SK-N-SH treated with all-trans-retinoic acid at 6 μM for 48 hours (cell line): Measurements from ENCODE around the gene SMCP.

Experiments
- ATAC-seq: fragments of 200-7000 bp; cut with Tn5 transposase; 3 replicates; pipeline ENCODE4 v1.9.1; 2020; ENCODE audit warnings: mild to moderate bottlenecking, moderate library complexity
- BACH2 ChIP-seq: fragments of 250-450 bp; sonication (Bioruptor Pico); IDR thresholded peaks from 2 replicates; pipeline ENCODE4 v1.9.0; 2021; ENCODE audit warnings: mild to moderate bottlenecking, borderline replicate concordance
- ESRRG ChIP-seq: fragments of 250-450 bp; sonication (Bioruptor Pico); IDR thresholded peaks from 2 replicates; pipeline ENCODE4 v1.6.1; 2021; ENCODE audit warnings: mild to moderate bottlenecking
- ISL1 ChIP-seq: fragments of 250-450 bp; sonication (Bioruptor Pico); IDR thresholded peaks from 2 replicates; pipeline ENCODE4 v2.1.2; 2022; ENCODE audit warnings: mild to moderate bottlenecking, moderate library complexity
- OSR1 ChIP-seq: fragments of 250-450 bp; sonication (Bioruptor Pico); IDR thresholded peaks from 2 replicates; pipeline ENCODE4 v1.8.0; 2022; ENCODE audit warnings: moderate library complexity, mild to moderate bottlenecking, inconsistent platforms
- PATZ1 ChIP-seq: fragments of 250-450 bp; sonication (Bioruptor Pico); IDR thresholded peaks from 2 replicates; pipeline ENCODE4 v1.8.0; 2020; ENCODE audit warnings: mild to moderate bottlenecking, moderate library complexity, borderline replicate concordance
- RARB ChIP-seq: fragments of 250-450 bp; sonication (Bioruptor Pico); IDR thresholded peaks from 2 replicates; pipeline ENCODE4 v1.8.0; 2021; ENCODE audit warnings: mild to moderate bottlenecking, moderate library complexity
- SNAI2 ChIP-seq: fragments of 250-450 bp; sonication (Bioruptor Pico); IDR thresholded peaks from 2 replicates; pipeline ENCODE4 v1.5.0; 2020; ENCODE audit warnings: mild to moderate bottlenecking, moderate library complexity
- TOX ChIP-seq: fragments of 250-450 bp; sonication (Bioruptor Pico); IDR thresholded peaks from 2 replicates; pipeline ENCODE4 v1.8.0; 2021; ENCODE audit warnings: mild to moderate bottlenecking, moderate library complexity, borderline replicate concordance
- ZC3H10 ChIP-seq: fragments of 250-450 bp; sonication (Bioruptor Pico); IDR thresholded peaks from 2 replicates; pipeline ENCODE4 v1.5.1; 2021; ENCODE audit warnings: mild to moderate bottlenecking, moderate library complexity
- ZFP3 ChIP-seq: fragments of 250-450 bp; sonication (Bioruptor Pico); IDR thresholded peaks from 2 replicates; pipeline ENCODE4 v1.5.0; 2020; ENCODE audit warnings: mild to moderate bottlenecking, moderate library complexity
- ZFP30 ChIP-seq: fragments of 450-650 bp; formaldehyde crosslinking; IDR thresholded peaks from 2 replicates; pipeline ENCODE4 v1.5.0; 2022; ENCODE audit warnings: mild to moderate bottlenecking, moderate library complexity
- ZNF70 ChIP-seq: fragments of 450-650 bp; formaldehyde crosslinking; IDR thresholded peaks from 2 replicates; pipeline ENCODE4 v1.5.0; 2020; ENCODE audit warnings: mild to moderate bottlenecking, moderate library complexity
- TF ChIP-seq, protein P1 (sequence below): fragments of 250-450 bp; sonication (Bioruptor Pico); IDR thresholded peaks from 2 replicates; pipeline ENCODE4 v1.5.1; 2021; ENCODE audit warnings: mild to moderate bottlenecking, moderate library complexity
- TF ChIP-seq, protein P2 (sequence below): fragments of 250-450 bp; sonication (Bioruptor Pico); IDR thresholded peaks from 2 replicates; pipeline ENCODE4 v1.8.0; 2021; ENCODE audit warnings: low read depth, mild to moderate bottlenecking, moderate library complexity, borderline replicate concordance
- TF ChIP-seq, protein P3 (sequence below): fragments of 250-450 bp; sonication (Bioruptor Pico); IDR thresholded peaks from 2 replicates; pipeline ENCODE4 v1.5.0; 2020; ENCODE audit warnings: mild to moderate bottlenecking, moderate library complexity

SMCP gene

DNA sequence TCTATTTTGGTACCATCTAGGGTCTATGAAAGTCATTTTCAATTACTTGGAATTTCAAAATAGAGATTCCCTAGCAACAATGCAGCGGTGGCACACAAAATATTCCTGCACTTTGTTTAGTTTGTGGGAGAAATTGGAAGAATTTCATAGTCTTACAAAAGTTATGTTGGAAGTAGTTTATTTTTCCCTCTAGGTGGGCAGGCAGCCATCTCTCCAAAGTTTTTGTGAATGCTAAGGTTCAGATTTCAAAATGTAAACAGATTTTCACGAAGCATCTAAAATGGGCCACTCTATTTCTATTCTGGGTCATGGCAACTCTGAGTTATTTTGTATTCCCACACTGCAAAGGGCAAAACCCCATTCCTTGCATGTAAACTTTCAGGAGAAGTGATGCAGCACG lies 8.0 kb downstream of the SMCP start (continued):
- TF ChIP-seq, protein P1, sequence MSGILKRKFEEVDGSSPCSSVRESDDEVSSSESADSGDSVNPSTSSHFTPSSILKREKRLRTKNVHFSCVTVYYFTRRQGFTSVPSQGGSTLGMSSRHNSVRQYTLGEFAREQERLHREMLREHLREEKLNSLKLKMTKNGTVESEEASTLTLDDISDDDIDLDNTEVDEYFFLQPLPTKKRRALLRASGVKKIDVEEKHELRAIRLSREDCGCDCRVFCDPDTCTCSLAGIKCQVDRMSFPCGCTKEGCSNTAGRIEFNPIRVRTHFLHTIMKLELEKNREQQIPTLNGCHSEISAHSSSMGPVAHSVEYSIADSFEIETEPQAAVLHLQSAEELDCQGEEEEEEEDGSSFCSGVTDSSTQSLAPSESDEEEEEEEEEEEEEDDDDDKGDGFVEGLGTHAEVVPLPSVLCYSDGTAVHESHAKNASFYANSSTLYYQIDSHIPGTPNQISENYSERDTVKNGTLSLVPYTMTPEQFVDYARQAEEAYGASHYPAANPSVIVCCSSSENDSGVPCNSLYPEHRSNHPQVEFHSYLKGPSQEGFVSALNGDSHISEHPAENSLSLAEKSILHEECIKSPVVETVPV (CRISPR knock-in tag): no peak
- no peak for TF ChIP-seq ZFP3 (CRISPR knock-in tag)

DNA sequence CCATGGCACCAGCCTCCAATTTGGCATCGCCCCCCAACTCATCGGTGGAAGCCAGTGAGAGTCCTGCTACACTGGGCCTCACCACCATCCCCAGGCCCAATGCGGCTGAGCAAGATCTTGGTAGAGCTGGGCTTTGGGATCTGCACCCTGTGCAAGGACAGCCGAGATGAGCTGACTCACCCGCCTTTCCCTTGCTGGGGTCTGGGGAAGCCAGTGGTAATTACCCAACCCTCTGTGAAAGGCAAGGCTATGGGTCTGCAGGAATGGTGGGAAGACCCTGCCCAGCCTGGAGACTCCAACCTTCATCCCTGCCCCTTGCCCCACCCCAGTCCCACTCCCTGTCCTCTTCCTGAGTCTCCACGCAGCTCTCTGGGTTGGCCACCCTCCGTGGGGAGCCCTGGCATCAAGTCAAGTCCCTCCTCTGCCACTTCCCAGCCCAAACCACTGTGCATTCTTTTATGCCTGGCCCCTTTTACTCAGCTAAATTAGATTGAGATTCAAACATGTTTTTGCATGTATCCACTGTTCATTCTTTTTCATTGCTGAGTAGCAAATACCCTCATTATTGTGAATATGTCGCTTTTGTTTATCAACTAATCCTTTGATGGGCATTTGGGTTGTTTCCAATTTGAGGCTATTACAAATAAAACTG lies 8.8 kb downstream of the SMCP start:
- peak; percentile 33; the same call in 2 of the 3 replicates for ATAC-seq
- no peak for TF ChIP-seq ZFP30
- TF ChIP-seq ZFP3 (CRISPR knock-in tag): no peak
- TF ChIP-seq, protein P2, sequence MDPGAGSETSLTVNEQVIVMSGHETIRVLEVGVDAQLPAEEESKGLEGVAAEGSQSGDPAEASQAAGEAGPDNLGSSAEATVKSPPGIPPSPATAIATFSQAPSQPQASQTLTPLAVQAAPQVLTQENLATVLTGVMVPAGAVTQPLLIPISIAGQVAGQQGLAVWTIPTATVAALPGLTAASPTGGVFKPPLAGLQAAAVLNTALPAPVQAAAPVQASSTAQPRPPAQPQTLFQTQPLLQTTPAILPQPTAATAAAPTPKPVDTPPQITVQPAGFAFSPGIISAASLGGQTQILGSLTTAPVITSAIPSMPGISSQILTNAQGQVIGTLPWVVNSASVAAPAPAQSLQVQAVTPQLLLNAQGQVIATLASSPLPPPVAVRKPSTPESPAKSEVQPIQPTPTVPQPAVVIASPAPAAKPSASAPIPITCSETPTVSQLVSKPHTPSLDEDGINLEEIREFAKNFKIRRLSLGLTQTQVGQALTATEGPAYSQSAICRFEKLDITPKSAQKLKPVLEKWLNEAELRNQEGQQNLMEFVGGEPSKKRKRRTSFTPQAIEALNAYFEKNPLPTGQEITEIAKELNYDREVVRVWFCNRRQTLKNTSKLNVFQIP: no peak
- no peak for TF ChIP-seq ESRRG (CRISPR knock-in tag)
- no peak for TF ChIP-seq ISL1 (CRISPR knock-in tag)
- TF ChIP-seq RARB (CRISPR knock-in tag): no peak
- no peak for TF ChIP-seq BACH2 (CRISPR knock-in tag)
- TF ChIP-seq, all 23 proteins: peak for 0

GRCh38 chr1:152888126-152888525 lies 10.0 kb downstream of the SMCP start:
- ATAC-seq: no peak
- no peak for TF ChIP-seq ISL1 (CRISPR knock-in tag)

DNA sequence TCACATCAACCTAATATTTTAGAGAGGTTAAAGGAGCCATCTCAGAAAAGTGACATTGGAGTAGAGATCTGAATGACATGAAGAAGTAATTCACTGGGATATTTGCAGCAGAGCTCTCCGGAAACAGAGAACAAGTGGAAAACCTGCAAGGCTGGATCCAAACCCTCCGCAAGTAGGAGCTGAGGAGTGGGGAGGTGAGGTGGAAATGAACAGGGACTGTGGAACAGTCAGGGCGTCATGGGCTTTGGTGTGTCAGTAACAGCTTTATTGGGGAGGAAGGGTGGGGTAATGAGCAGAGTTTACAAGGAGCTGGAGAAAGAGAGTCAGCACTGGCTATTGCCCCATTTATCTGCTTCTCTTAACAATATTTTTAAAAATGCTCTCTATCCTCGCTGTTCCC lies 20.9 kb downstream of the SMCP start:
- TF ChIP-seq, protein P3, sequence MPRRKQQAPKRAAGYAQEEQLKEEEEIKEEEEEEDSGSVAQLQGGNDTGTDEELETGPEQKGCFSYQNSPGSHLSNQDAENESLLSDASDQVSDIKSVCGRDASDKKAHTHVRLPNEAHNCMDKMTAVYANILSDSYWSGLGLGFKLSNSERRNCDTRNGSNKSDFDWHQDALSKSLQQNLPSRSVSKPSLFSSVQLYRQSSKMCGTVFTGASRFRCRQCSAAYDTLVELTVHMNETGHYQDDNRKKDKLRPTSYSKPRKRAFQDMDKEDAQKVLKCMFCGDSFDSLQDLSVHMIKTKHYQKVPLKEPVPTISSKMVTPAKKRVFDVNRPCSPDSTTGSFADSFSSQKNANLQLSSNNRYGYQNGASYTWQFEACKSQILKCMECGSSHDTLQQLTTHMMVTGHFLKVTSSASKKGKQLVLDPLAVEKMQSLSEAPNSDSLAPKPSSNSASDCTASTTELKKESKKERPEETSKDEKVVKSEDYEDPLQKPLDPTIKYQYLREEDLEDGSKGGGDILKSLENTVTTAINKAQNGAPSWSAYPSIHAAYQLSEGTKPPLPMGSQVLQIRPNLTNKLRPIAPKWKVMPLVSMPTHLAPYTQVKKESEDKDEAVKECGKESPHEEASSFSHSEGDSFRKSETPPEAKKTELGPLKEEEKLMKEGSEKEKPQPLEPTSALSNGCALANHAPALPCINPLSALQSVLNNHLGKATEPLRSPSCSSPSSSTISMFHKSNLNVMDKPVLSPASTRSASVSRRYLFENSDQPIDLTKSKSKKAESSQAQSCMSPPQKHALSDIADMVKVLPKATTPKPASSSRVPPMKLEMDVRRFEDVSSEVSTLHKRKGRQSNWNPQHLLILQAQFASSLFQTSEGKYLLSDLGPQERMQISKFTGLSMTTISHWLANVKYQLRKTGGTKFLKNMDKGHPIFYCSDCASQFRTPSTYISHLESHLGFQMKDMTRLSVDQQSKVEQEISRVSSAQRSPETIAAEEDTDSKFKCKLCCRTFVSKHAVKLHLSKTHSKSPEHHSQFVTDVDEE (CRISPR knock-in tag): no peak
- no peak for TF ChIP-seq TOX (CRISPR knock-in tag)
- ATAC-seq: no peak

DNA sequence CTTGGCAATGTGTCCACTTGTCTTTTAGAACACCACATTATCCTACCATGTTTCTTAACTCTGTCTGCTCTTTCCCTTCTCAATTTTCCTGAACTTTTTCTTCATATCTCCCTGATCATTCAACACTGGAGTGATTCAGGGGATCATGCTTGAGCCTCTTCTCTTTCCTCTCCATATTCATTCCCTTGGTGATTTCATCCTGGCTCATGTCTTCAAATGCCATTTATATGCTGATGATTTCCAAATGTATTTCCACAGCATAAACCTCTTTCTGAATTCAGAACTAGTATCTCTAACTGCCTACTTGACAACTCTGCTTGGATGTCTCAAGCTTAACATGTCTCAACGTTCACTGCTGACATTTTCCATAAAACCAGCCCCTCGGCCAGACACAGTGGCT lies 21.8 kb downstream of the SMCP start:
- ATAC-seq: no peak
- TF ChIP-seq, protein P3 (CRISPR knock-in tag): no peak
- TF ChIP-seq BACH2 (CRISPR knock-in tag) (no peak), ZFP3 (CRISPR knock-in tag) (no peak)

DNA sequence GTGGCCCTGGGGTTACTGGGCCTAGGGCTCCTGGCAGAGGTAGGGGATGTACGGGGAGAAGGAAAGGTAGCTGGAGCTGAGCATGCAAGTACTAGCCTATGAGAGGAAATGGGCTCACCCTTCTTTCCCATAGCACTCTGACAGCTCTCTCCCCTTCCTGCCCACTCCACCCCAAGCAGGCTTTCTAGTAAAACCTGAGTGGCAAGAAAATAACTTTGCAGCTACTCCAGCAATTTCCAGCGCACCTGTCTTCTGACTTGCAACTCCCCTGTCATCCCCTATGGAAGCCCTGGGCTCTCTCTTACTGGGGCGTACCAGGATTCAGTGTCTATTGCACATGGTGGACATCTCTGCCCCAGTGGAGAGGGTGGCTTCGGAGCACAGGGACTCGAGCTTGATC lies 23.5 kb downstream of the SMCP start:
- ATAC-seq: no peak
- TF ChIP-seq ZC3H10 (no peak), TOX (CRISPR knock-in tag) (no peak), PATZ1 (CRISPR knock-in tag) (no peak), ZNF70 (CRISPR knock-in tag) (no peak), OSR1 (CRISPR knock-in tag) (no peak), SNAI2 (no peak)
- TF ChIP-seq, protein P1 (CRISPR knock-in tag): no peak
- TF ChIP-seq, protein P3 (CRISPR knock-in tag): no peak
- TF ChIP-seq, all 23 proteins: peak for 0
